Neural progenitor cell (in vitro differentiated cells): ENCODE results near the gene MNT.

ENCODE experiments used
- EZH2phosphoT487 ChIP-seq: fragments of 200-600 bp; sonication (generic); IDR thresholded peaks from 2 replicates; pipeline ENCODE4 v1.6.1; 2017; ENCODE audit warnings: antibody characterized with exemption
- TF ChIP-seq, protein P1 (sequence below): fragments of 200-600 bp; sonication (generic); IDR thresholded peaks from 2 replicates; pipeline ENCODE4 v1.5.1; 2017; ENCODE audit warnings: antibody characterized with exemption, mild to moderate bottlenecking

DNA sequence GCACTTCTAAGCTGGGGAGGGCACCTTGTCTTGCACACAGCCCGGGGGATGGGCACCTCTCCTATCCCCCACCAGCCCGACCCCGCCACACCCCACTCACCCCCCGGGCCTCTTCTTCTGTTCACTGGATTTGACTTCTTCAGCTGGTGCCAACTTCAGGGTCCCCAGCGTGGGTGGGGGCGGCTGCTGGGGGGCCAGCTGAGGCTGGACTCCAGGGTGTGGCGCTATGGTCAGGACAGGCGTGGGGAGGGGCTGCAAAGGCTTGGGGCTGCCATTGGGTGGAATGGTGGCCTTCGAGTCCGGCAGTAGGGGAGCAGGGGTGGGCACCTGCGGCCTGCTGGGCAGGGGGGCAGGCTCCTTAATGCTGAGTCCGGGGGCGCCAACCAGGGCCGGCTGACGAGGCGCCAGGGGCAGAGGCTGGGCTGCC, 6.1 kb downstream of the MNT start:
- TF ChIP-seq, protein P1, sequence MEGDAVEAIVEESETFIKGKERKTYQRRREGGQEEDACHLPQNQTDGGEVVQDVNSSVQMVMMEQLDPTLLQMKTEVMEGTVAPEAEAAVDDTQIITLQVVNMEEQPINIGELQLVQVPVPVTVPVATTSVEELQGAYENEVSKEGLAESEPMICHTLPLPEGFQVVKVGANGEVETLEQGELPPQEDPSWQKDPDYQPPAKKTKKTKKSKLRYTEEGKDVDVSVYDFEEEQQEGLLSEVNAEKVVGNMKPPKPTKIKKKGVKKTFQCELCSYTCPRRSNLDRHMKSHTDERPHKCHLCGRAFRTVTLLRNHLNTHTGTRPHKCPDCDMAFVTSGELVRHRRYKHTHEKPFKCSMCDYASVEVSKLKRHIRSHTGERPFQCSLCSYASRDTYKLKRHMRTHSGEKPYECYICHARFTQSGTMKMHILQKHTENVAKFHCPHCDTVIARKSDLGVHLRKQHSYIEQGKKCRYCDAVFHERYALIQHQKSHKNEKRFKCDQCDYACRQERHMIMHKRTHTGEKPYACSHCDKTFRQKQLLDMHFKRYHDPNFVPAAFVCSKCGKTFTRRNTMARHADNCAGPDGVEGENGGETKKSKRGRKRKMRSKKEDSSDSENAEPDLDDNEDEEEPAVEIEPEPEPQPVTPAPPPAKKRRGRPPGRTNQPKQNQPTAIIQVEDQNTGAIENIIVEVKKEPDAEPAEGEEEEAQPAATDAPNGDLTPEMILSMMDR, result no peak
- no peak for TF ChIP-seq EZH2phosphoT487
